Hindlimb muscle (tissue), 1 donor: ENCODE results near the gene TMEM252. TPM values are rescaled to one million over a fixed set of nuclear protein-coding genes. Genes with fewer than 3 reads are reported as not detected.

Experiments used
- DNase-seq: peaks from one replicate; pipeline ENCODE4 v3.0.0-alpha.2; 2013
- polyA plus RNA-seq: library from polyadenylated mRNA; unstranded; fragments of 120-200 nt; gene quantifications from one replicate; pipeline ENCODE4 v1.2.1, GENCODE V29; 2013; ENCODE audit not compliant: insufficient read length

The TMEM252 gene
- polyA plus RNA-seq, 1 donor = 1.8 TPM

- DNase-seq = no peak
Observed at GRCh38 chr9:68541568-68541967, 885 bp upstream of the TMEM252 start.

GRCh38 chr9:68538200-68538599, 2.5 kb downstream of the TMEM252 start:
- no peak for DNase-seq

GRCh38 chr9:68537616-68537880, 3.1 kb downstream of the TMEM252 start:
- no peak for DNase-seq

- DNase-seq = no peak
Observed at GRCh38 chr9:68536876-68537615, 3.6 kb downstream of the TMEM252 start.

GRCh38 chr9:68533678-68534077, 7.0 kb downstream of the TMEM252 start:
- DNase-seq = no peak

GRCh38 chr9:68532131-68532530, 8.6 kb downstream of the TMEM252 start:
- no peak for DNase-seq

GRCh38 chr9:68530618-68531017, 10.1 kb downstream of the TMEM252 start:
- no peak for DNase-seq

- no peak for DNase-seq
Observed at GRCh38 chr9:68523367-68523936, 17.2 kb downstream of the TMEM252 start.

GRCh38 chr9:68522954-68523353, 17.7 kb downstream of the TMEM252 start:
- no peak for DNase-seq

- DNase-seq = no peak
Observed at GRCh38 chr9:68522131-68522530, 18.6 kb downstream of the TMEM252 start.

- DNase-seq = no peak
Observed at GRCh38 chr9:68515326-68516017, 25.2 kb downstream of the TMEM252 start.

- DNase-seq = no peak
Observed at GRCh38 chr9:68513981-68514380, 26.7 kb downstream of the TMEM252 start.

- no peak for DNase-seq
Observed at GRCh38 chr9:68513385-68513784, 27.3 kb downstream of the TMEM252 start.

- DNase-seq = no peak
Observed at GRCh38 chr9:68509689-68510088, 31.0 kb downstream of the TMEM252 start.

GRCh38 chr9:68508547-68508946, 32.1 kb downstream of the TMEM252 start:
- DNase-seq = no peak

- no peak for DNase-seq
Observed at GRCh38 chr9:68507806-68508145, 32.9 kb downstream of the TMEM252 start.

GRCh38 chr9:68507130-68507805, 33.4 kb downstream of the TMEM252 start:
- DNase-seq = no peak

GRCh38 chr9:68506551-68506950, 34.1 kb downstream of the TMEM252 start:
- no peak for DNase-seq

- no peak for DNase-seq
Observed at GRCh38 chr9:68505681-68506409, 34.8 kb downstream of the TMEM252 start.

GRCh38 chr9:68502279-68502678, 38.4 kb downstream of the TMEM252 start:
- DNase-seq = no peak

GRCh38 chr9:68500457-68501381, 40.0 kb downstream of the TMEM252 start:
- DNase-seq = no peak

GRCh38 chr9:68498816-68499215, 41.9 kb downstream of the TMEM252 start:
- no peak for DNase-seq
